Kidney capillary endothelial cell (primary cell): ENCODE data around the gene MT4.
A peak's percentile ranks its signal among the peaks of the same experiment; 100 is the strongest.
"Not testable (repeated sequence)": the region's sequence is repeated elsewhere in the genome, so short reads cannot be mapped to it uniquely, and the experiment has no call there.

ENCODE experiments used
- DNase-seq: peaks from one replicate; pipeline ENCODE4 v3.0.0-alpha.2; 2018; ENCODE audit warnings: low spot score

MT4 gene

DNA sequence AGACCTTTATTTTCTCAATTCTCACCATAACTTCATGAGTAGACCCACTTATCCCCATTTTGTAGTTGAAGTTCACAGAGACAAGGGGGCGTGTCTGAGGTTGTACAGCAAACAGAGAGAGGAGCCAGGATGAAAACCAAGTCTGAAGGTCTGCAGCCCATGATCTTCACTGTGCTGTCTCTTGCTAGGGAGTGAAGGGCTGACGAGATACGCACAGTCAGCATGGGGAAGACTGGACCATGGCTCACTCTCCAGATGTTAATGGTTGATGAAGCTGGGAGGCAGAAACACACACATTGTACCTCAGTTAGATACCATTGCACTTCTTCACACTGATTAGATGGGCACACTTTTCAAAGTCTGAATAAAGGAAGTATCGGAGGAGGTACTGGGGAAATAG lies 5.8 kb upstream of the MT4 start:
- DNase-seq = no peak

DNA sequence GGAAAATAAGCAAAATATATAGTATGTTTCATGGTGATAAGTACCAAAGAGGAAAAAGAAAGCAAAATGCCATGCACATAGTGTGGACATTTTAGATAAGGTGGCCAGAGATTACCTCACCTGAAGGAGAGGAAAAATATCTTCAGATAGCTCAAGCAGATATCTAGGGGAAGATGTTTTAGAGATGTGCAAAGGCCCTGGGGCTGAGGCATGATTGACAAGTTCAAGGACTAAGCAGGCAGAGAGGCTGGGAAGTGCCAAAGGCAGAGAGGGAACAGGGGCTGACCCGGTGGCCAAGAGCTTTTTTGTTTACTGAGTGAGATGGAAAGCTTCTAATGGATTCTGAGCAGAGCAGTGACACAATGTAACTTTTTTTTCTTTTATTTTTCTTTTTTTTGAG lies 4.4 kb upstream of the MT4 start:
- no peak for DNase-seq

DNA sequence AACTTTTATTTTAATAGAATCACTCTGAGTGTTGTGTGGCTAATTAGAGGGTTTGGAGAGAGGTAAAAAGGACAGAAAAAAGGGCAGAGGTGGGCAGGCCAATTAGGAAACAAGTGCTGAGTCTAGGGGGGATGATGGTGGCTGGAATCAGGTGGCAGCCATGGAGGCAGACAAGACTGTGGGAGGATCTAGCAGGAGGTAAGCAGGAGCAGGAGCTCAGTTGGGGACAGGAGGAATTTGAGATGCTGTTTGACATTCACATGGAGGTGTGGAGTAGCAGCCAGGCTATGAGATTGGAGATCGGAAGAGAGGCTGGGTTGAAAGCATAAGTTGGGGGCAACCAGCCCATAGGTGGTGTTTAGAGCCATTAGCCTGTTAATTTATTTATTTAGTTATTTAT lies 3.7 kb upstream of the MT4 start:
- no peak for DNase-seq

DNA sequence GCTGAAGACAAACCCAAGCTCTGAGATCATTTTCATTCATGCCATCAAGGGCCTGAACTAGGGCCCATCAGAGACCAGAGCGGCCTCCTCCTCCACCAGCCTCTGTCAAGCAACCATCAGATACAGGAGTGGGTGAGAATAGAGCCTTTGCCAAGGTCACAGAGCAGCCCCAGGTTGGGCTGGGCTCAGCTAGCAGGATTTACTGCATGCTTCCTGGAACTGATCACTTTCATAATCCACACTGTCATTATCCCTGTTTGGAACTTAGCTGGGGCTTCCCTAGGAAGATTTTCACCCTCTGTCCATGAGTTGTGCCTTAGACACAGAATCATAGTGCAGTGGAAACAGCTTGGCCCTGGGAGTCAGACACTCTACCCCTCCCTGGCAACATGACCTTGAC lies 5.1 kb downstream of the MT4 start:
- DNase-seq = no peak

DNA sequence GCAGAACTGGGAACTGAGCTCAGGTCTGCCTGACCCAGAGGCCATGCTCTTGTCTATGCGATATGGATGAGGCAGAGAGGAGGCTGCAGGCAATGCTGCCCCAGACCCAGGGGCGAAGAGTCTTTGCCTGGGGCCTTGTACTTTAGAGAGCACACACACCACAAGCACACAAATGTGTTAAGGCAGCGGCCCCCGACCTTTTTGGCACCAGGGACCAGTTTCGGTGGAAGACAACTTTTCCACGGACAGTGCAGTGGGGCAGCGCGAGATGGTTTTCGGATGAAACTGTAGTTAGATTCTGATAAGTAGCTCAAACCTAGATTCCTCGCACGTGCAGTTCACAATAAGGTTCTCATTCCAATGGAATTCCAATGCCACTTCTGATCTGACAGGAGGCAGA lies 6.7 kb downstream of the MT4 start:
- DNase-seq = no peak

DNA sequence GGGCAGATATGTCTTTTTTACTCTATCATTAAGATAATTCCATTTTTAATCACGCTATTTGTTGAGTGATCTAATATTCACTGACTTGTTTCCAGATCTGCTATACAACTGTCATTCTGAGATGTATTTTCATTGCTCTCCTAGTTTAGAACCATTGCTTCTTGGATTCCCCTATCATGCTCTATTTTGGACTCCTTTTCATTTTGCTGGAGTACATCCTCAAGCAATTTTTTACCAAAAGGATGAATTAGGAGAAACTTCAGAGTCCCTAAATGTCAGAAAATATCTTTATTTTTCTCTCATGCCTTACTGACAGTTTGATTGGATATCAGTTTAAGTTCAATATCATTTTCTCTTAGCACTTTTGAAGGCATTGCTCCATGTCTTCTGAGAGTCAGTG lies 9.8 kb downstream of the MT4 start:
- DNase-seq = no peak

DNA sequence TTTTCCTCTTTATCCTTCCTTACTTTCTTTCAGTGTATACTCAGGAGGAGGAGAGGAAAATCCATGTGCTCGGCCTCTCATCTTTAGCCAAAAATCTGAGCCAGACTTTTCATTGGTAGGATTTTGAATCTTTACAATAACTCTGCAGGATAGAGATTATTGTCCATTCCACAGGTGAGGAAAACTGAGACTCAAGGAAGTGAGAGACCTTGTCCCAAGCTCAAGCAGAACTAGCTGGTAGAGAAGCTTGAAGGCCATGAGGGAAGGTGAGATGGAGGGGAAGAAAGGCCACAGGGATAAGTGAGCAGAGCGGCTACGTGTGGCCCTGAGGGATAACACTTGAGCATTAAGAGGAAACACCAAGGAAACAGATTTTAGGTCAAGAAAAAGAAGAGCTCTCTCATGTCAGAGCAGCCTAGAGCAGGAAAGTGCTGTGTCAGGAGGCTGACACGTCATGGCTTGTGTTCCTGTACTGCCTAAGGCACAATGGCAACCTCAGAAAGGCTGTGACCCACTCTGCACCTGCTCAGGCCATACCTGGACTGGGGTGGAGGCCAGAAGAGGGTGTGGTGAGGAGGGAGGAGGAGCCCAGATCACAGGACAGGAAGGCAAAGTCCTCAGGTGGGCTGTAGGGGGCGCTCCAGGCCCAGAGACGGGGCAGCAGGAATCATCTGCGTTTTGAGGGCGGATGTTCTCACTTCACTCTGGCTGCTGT lies 11.9 kb downstream of the MT4 start:
- peak; percentile 30 for DNase-seq

DNA sequence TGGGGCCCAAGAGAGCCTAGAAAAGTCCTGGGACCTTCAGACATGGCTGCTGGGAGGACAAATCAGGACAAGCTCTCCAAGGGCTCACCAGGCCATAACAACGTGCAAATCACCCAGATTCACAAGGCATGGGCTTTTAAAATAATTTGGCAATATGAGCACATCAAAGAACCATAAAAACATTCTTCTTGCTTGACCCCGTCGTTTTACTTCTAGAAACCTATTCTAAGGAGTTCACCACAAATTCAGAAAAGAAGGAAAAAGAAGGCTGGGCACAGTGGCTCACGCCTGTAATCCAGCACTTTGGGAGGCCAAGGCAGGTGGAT lies 12.4 kb downstream of the MT4 start:
- DNase-seq = no peak

DNA sequence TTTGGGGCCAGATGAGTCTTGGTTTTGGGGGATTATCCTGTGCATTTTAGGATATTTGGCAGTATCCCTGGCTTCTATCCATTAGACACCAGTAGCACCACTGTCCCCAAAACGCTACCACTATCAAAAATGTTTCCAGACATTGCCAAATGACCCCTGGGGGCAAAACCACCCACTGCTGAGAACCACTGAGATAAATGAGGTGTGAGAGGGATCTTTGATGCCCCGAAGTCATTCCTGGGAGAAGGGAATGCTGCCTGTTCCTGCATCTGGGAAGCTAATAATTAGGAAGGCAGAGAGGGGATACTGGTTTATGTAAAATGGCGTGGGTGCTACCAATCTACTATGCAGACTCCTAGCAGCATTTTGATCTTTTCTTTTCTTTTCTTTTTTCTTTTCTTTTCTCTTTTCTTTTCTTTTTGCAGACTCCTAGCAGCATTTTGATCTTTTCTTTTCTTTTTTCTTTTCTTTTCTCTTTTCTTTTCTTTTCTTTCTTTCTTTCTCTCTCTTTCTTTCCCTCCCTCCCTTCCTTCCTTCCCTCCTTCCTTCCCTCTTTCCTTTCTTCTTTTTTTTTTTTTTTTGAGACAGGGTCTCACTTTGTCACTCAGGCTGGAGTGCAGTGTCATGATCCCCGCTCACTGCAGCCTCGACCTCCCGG lies 15.6 kb downstream of the MT4 start:
- no peak for DNase-seq

DNA sequence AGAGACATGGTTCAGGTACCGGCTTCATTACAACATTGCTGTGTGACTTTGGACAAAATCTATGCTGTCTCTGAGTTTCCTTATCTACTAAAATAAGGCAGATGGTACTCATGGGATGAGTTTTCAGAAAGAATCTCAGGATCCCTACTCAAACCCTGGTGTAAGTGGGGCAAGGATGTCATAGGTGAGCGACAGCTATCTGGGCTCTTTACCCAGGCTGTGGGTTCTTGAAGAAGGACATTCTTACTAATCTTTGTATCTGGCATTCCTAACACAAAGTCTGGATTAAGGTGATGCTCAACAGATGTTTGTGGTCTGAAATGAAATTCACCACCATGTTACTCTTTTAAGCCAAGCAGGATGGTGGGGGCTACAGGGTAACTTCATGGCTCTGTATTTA lies 18.0 kb downstream of the MT4 start:
- not testable (repeated sequence) for DNase-seq

- no peak for DNase-seq
These were observed 18.7 kb downstream of the MT4 start for GRCh38 chr16:56583351-56584168.

DNA sequence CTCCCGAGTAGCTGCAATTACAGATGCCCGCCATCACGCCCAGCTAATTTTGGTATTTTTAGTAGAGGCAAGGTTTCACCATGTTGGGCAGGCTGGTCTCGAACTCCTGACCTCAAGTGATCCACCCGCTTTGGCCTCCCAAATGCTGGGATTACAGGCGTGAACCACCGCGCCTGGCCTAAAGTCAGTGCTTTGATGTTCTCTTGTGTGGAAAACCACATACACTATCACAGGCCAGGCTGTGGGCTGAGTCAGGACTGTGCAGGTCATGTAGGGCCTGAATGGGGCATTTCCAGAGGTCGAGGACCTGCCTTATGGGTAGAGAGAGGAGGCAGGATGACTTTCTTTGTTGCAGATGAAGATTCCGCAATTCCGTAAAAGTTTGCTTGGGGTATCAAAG lies 19.4 kb downstream of the MT4 start:
- DNase-seq = no peak

DNA sequence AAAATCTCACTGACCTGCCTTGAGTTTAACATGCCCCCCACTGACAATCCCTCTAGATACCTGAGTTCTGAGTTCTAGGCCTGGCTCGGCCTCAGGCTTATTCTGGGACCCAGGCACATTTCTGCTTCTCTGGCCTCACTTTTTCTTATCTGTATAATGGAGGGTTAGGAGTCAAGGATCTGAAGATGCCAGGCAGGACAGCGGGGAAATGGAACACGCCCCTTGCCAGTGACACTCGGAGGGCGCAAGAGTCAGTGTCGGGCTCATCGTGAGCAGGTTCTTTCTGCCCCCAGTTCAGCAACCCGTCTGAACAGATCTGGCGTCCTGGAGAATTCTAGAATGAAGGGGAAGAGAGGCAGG lies 23.9 kb downstream of the MT4 start:
- DNase-seq = no peak

DNA sequence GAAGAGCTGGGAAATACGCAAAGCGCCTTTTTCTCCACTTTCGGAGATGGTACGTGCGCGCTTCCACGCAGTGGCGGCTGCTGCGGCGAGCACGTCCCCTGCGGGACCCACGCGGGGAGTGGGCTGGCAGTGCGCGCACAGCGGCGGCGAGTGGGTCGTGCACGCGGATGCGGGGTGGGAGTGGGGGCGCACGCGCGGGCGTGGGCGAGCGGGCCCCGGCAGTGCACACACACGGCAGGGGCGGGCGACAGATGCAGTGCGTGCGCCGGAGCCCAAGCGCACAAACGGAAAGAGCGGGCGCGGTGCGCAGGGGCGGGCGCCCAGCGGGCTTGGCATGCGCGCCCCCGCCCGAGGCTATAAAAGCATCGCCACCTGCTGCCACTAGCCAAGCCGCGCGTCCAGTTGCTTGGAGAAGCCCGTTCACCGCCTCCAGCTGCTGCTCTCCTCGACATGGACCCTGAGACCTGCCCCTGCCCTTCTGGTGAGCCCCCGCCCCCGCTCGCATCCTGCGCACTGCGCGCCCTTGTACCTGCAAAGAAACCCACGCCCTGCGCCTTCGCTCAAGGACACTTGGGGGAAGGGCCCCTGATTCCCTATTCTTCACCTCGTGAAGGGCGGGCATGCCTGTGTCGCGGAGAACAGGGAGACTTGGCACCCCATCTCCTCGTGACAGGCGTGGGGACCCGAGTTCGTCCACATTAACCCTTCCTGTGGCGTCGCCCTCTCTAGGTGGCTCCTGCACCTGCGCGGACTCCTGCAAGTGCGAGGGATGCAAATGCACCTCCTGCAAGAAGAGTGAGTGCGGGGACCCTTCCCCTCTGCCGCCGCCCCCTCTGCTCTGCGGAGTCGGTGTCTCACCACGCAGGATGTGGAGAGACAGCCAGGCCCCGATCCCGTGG lies 24.5 kb downstream of the MT4 start, which contains the start of gene MT3:
TSS of gene MT3 (plus strand) at position 388 of the 899 bp plus-strand sequence. CDS start at position 451, 63 bp downstream.
- no peak for DNase-seq

DNA sequence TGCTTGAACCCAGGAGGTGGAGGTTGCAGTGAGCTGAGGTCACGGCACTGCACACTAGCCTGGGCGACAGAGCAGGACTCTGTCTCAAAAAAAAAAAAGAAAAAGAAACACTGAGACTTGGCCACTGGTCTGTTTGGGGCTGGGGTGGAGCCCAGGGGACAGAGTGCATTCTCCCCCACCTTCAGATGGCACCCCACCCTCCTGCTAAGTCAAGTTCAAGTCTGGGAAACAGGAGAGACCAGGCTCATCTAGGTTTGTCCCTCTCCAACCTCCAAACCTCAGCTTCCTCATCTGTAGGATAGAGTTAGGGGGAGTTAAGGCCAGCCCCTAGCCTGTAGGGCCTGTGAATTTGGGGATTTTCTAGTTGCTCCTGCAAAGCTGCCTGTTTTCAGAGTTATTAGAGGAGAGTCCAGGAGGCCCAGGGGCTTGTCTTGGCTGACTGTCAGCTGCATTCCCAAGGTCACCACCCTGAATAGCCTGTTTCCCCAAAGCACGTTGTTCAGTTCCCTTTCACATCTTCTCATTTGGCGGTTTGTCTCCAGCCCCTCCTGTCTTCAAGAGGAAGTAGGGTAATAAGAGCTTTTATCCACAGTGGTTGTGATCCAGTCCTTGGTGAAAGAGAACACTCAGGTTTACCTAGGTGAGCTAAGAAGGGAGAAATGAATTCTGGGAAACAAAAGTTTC lies 26.6 kb downstream of the MT4 start:
- DNase-seq = no peak

- DNase-seq = no peak
These were observed 28.9 kb downstream of the MT4 start for GRCh38 chr16:56593573-56594291.

DNA sequence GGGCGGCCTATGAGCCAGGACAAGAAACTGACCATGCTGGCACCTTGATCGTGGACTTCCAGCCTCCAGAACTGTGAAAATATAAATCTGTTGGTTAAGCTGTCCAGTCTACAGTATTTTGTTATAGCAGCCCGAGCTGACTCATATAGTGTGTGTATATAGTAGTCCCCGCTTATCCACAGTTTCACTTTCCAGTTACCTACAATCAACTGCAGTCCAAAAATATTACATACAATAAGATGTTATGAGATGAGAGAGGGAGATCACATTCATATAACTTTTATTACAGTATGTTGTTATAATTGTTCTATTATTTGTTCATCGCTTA lies 29.4 kb downstream of the MT4 start:
- DNase-seq = no peak

- DNase-seq = no peak
These were observed 35.6 kb downstream of the MT4 start for GRCh38 chr16:56600398-56600999.

GRCh38 chr16:56601325-56601724 lies 36.5 kb downstream of the MT4 start:
- no peak for DNase-seq

GRCh38 chr16:56603589-56603988 lies 38.7 kb downstream of the MT4 start:
- DNase-seq = no peak

DNA sequence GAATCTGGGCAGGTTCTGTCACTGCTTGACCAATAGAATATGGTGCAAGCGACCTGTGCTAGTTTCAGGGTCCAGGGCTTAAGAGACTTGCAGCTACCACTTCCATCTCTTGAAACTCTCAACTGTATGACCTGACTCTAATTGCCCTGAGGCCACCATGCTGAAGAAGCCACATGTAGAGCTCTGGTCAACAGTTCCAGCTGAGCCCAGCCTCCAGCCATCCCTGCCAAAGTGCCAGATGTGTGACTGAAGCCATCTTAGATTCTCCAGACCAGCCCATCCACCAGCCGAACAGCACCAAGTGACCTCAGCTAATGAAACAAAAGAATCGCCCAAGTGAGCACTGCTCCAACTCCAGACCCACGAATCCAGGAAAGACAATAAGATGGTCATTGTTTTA lies 40.1 kb downstream of the MT4 start:
- no peak for DNase-seq
